ENCODE measurements around the gene SNAI3.

Gene SNAI3

GRCh38 chr16:88710556-88710955 is 24.2 kb upstream of the SNAI3 start:
- H3K4me1 ChIP-seq (ENCODE audit: low read length): peaks cover 6% of the 10 kb centered on the region
- no peaks in the 10 kb centered on the region for H4K20me1 ChIP-seq (ENCODE audit: insufficient read depth, low read length)
- H3K9ac ChIP-seq (ENCODE audit: low read length): no peak overlapping the region
- no peaks in the 10 kb centered on the region for H3K9me3 ChIP-seq (ENCODE audit: insufficient read depth, low read length)
- H3K79me2 ChIP-seq (ENCODE audit: low read length): peaks cover 49% of the 10 kb centered on the region
- TF ChIP-seq EZH2phosphoT487 (IDR thresholded peaks at IDR 0.05; ENCODE audit: low read depth) (no peak), CTCF (IDR thresholded peaks at IDR 0.05; ENCODE audit: low read depth, low read length) (no peak)
- no peak overlapping the region for H2AFZ ChIP-seq (ENCODE audit: low read depth, low read length)
- no peak overlapping the region for H3K4me2 ChIP-seq (ENCODE audit: low read length)
- H3K36me3 ChIP-seq (replicated peaks; ENCODE audit: low read depth, low read length): peaks cover 1% of the 10 kb centered on the region
- no peak overlapping the region for H3K4me3 ChIP-seq (ENCODE audit: low read length)
- H3K27ac ChIP-seq (ENCODE audit: low read length): no peak overlapping the region
- H3K27me3 ChIP-seq (ENCODE audit: low read depth, low read length): no peaks in the 10 kb centered on the region

- no peak for TF ChIP-seq CTCF (IDR thresholded peaks at IDR 0.05; ENCODE audit: low read depth, low read length)
- no peak for TF ChIP-seq EZH2phosphoT487 (IDR thresholded peaks at IDR 0.05; ENCODE audit: low read depth)
- no peaks in the 10 kb centered on the region for H3K9me3 ChIP-seq (ENCODE audit: insufficient read depth, low read length)
- peaks cover under 1% of the 10 kb centered on the region for H3K36me3 ChIP-seq (replicated peaks; ENCODE audit: low read depth, low read length)
- no peaks in the 10 kb centered on the region for H4K20me1 ChIP-seq (ENCODE audit: insufficient read depth, low read length)
- H3K27ac ChIP-seq (ENCODE audit: low read length): no peak overlapping the region
- peak overlapping the region; percentile 93 for H3K4me3 ChIP-seq (ENCODE audit: low read length)
- peak overlapping the region; percentile 84 for H3K4me2 ChIP-seq (ENCODE audit: low read length)
- no peaks in the 10 kb centered on the region for H3K27me3 ChIP-seq (ENCODE audit: low read depth, low read length)
- peaks cover 13% of the 10 kb centered on the region for H3K4me1 ChIP-seq (ENCODE audit: low read length)
- H3K9ac ChIP-seq (ENCODE audit: low read length): peak overlapping the region; percentile 75
- peaks cover 74% of the 10 kb centered on the region for H3K79me2 ChIP-seq (ENCODE audit: low read length)
- no peak overlapping the region for H2AFZ ChIP-seq (ENCODE audit: low read depth, low read length)
Observed at GRCh38 chr16:88706965-88707826, 20.9 kb upstream of the SNAI3 start.

- Histone ChIP-seq H3K4me3 (ENCODE audit: low read length) (peak within 1 kb of the TSS; percentile 93), H3K27me3 (ENCODE audit: low read depth, low read length) (no peaks in the 10 kb centered on the region), H2AFZ (ENCODE audit: low read depth, low read length) (no peak within 1 kb of the TSS; the same call in 1 of the 2 replicates), H3K36me3 (replicated peaks; ENCODE audit: low read depth, low read length) (peaks cover 3% of the 10 kb centered on the region), H3K4me2 (ENCODE audit: low read length) (peak within 1 kb of the TSS; percentile 100), H3K9me3 (ENCODE audit: insufficient read depth, low read length) (no peaks in the 10 kb centered on the region), H3K27ac (ENCODE audit: low read length) (no peak within 1 kb of the TSS; the same call in 1 of the 2 replicates), H4K20me1 (ENCODE audit: insufficient read depth, low read length) (no peaks in the 10 kb centered on the region), H3K79me2 (ENCODE audit: low read length) (peaks cover 79% of the 10 kb centered on the region), H3K9ac (ENCODE audit: low read length) (peak within 1 kb of the TSS; percentile 86), H3K4me1 (ENCODE audit: low read length) (peaks cover 18% of the 10 kb centered on the region)
- TF ChIP-seq CTCF (IDR thresholded peaks at IDR 0.05; ENCODE audit: low read depth, low read length): no peak
- TF ChIP-seq EZH2phosphoT487 (IDR thresholded peaks at IDR 0.05; ENCODE audit: low read depth): no peak
Observed at GRCh38 chr16:88706229-88706964, 20.1 kb upstream of the SNAI3 start, which contains the start of the genes CTU2 and RNF166. Gene CTU2 (plus strand): TSS chr16:88706503. CDS start chr16:88706531, 28 bp downstream. Gene RNF166 (minus strand): TSS chr16:88706408. CDS start chr16:88706325, 83 bp downstream.

- no peaks in the 10 kb centered on the region for H3K27me3 ChIP-seq (ENCODE audit: low read depth, low read length)
- H3K4me1 ChIP-seq (ENCODE audit: low read length): peaks cover 23% of the 10 kb centered on the region
- H3K79me2 ChIP-seq (ENCODE audit: low read length): peaks cover 79% of the 10 kb centered on the region
- H3K4me2 ChIP-seq (ENCODE audit: low read length): peak overlapping the region; percentile 100
- H3K9me3 ChIP-seq (ENCODE audit: insufficient read depth, low read length): no peaks in the 10 kb centered on the region
- H3K36me3 ChIP-seq (replicated peaks; ENCODE audit: low read depth, low read length): peaks cover 3% of the 10 kb centered on the region
- TF ChIP-seq EZH2phosphoT487 (IDR thresholded peaks at IDR 0.05; ENCODE audit: low read depth): no peak
- TF ChIP-seq CTCF (IDR thresholded peaks at IDR 0.05; ENCODE audit: low read depth, low read length): no peak
- peak overlapping the region; percentile 93 for H3K4me3 ChIP-seq (ENCODE audit: low read length)
- no peak overlapping the region for H2AFZ ChIP-seq (ENCODE audit: low read depth, low read length)
- no peak overlapping the region for H3K27ac ChIP-seq (ENCODE audit: low read length)
- H3K9ac ChIP-seq (ENCODE audit: low read length): peak overlapping the region; percentile 86
- no peaks in the 10 kb centered on the region for H4K20me1 ChIP-seq (ENCODE audit: insufficient read depth, low read length)
Observed at GRCh38 chr16:88705801-88706228, 19.5 kb upstream of the SNAI3 start.

Measured in OCI-LY3 (cell line).